DMS53 treated with DMSO at 0.1 percent for 48 hours (cell line): ENCODE measurements around the gene FAM131C.

Source experiments
- DNase-seq: peaks from one replicate; lab custom pipeline; 2025; ENCODE audit not compliant: unreplicated experiment; lab: John Stamatoyannopoulos, UW

Gene FAM131C, protein sequence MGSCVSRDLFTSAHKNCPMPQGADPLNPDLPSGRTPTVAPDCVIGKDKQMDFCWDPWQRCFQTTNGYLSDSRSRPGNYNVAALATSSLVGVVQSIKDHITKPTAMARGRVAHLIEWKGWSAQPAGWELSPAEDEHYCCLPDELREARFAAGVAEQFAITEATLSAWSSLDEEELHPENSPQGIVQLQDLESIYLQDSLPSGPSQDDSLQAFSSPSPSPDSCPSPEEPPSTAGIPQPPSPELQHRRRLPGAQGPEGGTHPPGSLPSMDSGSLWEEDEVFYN

DNA sequence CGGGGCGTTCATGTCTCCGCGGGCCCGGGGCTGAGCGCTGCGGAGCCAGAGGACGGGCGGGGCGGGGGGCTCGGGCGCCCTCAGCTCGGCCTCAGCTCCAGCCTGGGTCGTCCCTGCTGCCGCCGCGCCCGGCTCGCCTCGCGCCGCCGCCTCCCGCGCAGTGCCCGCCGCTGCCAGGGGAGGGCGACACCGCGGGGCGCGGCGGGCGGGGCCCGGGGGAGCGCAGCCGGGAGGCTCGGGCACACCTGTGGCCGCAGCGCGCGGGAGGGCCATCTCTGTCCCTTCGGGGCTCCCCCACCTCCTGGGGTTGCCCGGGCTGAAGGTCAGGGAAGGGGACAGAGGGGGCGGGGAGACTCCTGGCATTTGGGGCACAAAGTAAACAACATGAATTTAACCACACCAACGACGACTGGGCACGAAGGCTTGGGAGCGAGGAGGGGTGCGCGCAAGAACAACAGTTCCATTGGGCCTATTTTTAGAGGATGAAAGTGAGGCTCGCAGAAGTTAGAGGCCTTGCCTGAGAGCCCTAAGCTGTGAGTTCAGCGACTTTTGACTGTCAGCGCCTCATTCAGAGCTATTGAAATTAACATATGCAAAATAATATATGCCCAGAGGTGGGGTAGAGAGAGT lies at the start of gene FAM131C:
FAM131C (minus strand) TSS at position 162 of the 630 bp plus-strand sequence. CDS start 209 bp downstream, outside the sequence.
- DNase-seq = no peak

DNA sequence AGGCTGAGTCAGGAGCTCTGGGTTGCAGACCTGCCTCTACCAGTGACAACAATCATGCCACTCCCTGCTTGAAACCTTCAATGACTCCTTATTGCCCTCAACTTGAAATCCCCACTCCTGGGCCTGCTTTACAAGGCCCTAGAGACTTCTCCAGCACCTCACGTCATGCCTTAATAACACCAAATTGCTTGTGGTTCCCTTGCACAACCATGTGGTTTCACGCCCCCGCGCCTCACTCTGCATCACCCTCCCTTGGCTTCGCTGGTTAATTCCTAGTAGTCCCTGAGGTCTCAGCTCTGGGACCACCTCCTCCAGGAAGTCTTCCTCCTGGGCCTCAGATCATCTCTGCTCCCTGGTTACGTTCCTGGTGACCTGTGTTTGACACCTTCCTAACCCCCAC lies 49.5 kb upstream of the FAM131C start:
- DNase-seq = no peak

GRCh38 chr1:16122350-16122881 lies 49.0 kb upstream of the FAM131C start:
- DNase-seq = no peak

- peak; percentile 93 for DNase-seq
These were observed 47.5 kb upstream of the FAM131C start for GRCh38 chr1:16120940-16121410.

DNA sequence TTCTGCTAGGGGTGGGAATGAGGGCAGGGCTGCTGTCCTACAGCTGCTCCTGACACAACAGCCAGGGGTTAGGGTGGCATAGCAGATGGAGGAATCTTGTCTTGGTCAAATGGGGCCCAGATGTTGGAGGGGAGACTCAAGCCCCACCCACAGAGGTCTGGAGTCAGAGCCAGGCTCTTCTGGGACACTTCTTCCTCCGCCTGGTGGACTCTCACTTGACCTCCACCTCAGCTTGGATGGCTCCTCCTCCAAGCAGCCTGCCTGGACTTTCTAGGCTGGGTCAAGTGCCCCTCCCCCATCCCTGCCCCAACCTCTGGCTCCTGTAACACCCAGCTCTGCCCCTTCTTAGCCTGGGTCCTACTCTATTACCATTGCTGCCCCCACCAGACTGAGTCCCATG lies 47.0 kb upstream of the FAM131C start:
- DNase-seq = no peak

GRCh38 chr1:16119926-16120325 lies 46.5 kb upstream of the FAM131C start:
- DNase-seq = no peak

DNA sequence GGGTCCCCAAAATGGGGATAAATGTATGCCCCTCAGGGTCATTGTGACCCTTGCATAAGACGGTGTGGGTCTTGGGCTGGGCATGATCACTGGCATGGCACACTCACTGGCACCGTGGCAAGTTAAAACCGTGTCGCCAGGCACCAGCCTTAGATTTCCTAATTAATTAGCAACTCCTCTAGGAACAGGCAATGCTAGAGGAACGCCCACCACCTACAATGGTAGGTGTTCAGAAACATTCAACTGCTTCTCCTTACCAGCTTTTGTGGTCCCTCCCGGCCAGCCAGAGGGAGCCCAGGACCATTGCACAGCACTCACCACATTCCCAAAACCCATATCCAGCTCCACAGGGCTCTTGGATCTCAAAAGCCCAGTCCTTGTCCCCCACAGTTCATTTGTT lies 46.1 kb upstream of the FAM131C start:
- DNase-seq = no peak

GRCh38 chr1:16118706-16119105 lies 45.3 kb upstream of the FAM131C start:
- no peak for DNase-seq

DNA sequence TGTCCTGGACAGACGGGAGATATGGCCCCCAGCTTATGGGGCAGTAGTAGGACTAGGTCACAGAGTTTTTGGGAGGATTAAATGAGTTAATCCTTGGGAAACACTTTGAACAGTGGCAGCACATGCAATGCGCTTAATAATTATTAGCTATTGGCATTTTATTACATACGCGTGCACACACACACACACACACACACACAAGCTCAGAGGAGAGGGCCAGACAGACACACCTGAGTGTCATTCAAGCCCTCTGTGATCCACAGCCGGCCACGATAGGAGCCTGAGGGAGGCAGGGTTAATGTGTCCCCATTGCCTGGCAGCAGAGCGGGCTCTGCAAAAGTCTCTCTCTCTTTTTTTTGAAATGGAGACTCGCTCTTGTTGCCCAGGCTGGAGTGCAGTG lies 44.5 kb upstream of the FAM131C start:
- no peak for DNase-seq

DNA sequence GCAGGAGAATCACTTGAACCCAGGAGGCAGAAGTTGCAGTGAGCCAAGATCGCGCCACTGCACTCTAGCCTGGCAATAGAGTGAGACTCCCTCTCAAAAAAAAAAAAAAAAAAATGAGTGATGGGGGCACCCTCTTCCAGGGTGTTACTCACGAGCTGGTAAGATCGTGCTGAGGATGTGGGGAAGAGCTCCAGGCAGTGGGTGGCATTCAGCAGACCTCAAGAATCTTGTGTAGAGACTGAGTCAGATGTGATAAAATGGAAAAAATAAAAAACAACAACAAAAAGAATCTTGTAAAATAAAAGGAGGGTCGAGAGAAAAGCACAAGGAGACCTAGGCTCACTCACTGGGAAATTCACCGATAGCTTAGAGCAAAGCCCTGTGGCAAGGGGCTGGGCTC lies 43.9 kb upstream of the FAM131C start:
- no peak for DNase-seq

DNA sequence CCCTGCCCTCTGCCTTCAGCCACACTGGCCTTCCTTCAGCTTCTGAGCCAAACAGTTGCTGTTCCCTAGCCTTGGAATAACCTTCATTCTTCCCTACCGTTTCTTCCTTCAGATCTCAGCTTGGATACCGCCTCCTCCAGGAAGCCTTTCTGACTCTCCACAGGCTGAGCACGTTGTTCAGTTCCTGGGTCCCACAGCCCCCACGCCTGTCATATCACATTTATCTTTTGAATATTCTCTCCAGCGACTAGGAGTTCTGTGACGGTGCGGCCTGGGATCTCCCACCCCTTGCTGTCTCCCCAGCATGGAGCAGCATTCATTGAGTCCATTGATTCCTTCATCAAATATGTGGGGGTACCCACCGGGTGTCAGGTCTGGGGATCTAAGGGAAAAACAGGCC lies 43.2 kb upstream of the FAM131C start:
- DNase-seq = no peak

- DNase-seq = no peak
These were observed 42.6 kb upstream of the FAM131C start for GRCh38 chr1:16116002-16116401.

DNA sequence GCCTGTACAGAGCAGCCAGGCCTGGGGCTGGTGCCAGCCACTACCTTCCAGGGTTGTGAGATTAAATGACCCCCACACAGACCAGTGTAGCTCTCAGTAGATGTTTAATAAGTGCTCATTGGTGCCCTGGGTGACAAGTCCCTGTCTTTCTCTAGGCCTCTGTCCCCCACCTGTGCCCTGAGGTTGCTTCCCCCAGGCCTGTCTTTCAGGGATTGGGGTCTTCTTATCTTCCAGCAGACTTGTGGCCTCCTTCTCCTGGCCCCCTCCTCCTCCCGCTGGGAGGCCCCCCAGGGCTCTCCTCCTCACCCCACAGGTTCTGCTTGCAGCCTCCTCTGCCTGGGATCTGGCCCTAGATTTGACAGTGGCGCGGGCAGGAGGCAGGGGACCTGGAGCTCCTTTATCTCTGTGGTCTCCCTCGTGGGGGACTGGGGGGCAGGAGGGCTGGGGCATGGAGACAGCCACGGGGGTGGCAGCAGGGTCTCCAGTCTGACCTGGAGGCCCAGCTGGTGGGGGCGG lies 42.1 kb upstream of the FAM131C start:
- DNase-seq = no peak

- no peak for DNase-seq
These were observed 41.3 kb upstream of the FAM131C start for GRCh38 chr1:16114527-16115467.

DNA sequence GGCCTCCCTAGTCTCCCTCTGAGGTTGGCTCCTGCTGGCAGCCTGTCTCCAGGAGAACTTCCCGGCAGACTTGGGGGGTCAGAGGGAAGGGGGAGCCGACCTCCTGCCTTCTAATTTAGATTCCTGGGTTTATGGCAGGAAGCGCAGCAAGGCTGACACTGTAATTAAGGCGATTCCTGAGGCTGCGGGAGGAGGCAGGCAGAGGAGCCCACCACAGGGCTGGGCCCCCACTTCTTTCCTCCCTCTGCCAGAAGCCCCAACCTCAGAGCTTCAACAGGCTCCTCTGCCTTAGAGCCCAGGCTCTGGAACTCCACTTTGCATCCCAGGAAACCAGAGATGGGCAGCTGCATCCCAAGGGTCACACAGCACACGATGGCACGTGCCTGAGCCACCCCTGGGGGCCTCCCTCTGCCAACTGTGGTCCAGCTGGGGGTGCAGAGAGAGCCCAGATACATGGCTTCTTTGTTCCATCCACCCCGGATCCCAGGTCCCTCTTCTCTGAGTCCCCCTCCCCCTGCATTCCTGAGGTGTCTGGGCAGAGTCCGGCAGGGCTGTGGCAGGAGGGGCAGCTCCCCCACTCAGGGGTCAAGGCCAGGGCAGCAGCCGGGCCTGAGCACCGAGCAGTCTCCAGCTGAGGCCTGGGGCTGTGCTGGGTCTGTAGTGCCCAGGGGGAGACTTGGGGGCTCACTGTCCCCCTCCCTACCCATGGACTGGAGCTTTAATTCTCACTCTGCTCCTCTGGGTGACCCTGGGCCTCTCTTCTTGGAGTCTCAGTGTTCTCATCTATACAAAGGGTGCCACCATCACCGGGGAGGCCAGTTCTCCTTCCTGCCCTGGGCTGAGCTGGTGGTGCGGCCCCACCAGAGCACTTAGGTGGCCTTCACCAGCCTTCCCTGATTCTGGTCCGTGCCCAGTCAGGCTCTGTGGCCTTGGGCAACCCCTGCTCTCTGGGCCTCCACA lies 39.4 kb upstream of the FAM131C start:
- no peak for DNase-seq

DNA sequence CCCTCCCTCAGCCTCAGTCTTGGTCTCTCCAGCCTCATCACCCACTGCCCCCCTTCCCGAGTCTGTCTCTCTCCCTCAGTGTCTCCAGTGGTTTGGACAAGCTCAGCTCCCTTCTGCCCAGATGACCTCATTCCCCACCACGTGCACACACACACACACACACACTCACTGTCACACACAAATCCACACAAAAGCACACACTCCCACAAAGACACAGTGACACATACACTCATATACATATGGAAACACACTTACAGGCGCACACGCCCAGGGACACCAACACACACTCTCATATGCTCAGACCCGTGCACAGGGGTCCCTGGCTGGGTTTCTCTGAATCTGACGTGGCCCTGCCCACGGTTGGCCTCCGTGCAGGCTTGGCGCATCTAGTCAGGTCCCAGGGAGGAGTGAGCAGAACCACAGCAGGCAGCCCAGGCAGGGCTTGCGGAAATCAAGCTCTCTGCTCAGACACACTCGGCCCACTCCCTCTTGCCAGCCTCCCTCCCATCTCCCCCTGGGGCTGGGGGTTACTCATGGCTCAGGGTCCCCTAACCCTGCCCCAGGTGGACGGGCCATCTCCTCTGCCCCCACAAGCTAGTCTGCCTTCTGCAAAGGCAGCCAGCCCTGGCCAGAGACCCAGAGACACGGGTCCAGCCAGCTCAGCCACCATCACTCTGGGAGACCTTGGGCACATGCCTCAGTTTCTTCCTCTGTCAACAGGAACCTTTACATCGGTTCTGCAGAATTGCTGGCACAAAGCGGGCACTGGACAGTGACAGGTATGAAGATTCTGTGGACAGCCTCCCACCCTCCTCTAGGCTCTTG lies 38.5 kb upstream of the FAM131C start:
- no peak for DNase-seq

DNA sequence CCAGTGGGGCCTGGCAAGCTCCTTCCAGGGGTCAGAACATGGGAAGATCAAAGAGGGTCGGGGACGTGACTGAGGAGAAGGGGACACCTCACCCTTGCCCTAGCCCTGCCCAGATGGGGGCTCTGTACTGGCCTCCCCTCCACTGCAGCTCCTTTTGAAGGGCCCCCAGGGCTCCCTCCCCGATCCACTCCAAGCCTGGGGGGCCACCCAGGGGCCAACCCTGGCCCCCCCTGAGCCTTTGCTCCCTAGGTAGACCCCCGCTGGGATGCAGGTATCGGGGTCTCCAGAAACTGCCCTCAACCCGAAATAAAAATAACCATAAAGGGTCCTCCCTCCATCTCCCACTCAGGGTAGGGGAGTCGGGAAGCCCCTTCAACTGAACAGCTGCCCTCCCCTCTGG lies 37.4 kb upstream of the FAM131C start:
- DNase-seq = no peak

GRCh38 chr1:16110456-16110855 lies 37.0 kb upstream of the FAM131C start:
- DNase-seq = no peak

DNA sequence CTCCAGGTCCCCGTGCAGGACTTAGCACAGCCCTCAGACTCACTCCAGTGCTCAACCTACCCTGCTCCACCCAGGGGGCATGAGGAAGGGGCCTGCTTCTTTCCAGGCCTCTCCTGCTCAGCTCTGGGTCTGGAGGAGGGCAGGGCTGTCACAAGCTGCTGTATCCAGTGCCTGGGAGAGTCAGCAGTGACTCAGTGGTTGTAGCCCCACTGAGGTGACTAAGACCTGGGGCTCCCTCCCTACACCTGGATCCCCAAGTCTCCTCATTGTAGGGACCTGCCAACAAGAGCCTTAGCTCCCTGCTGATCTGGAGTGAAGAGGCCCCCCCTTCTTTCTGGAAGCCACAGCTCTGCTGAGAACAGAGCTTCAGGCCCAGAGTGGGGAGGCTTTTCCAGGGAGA lies 36.1 kb upstream of the FAM131C start:
- no peak for DNase-seq
